KOPT-K1 (cell line): ENCODE measurements around the gene UNKL.

Source experiments
- H3K27ac ChIP-seq: fragments of 200-600 bp; sonication (generic); 2 replicates; pipeline ENCODE4 v1.5.1; 2016; ENCODE audit warnings: antibody characterized with exemption, mild to moderate bottlenecking, low read depth, low read length; ENCODE audit not compliant: poor library complexity, severe bottlenecking
- H3K36me3 ChIP-seq: fragments of 200-600 bp; sonication (generic); 2 replicates; pipeline ENCODE4 v1.5.1; 2017; ENCODE audit warnings: antibody characterized with exemption, mild to moderate bottlenecking, low read length, moderate library complexity; ENCODE audit not compliant: insufficient read depth
- H3K9me3 ChIP-seq: fragments of 200-600 bp; sonication (generic); 2 replicates; pipeline ENCODE4 v1.5.1; 2017; ENCODE audit warnings: antibody characterized with exemption, low read length, mild to moderate bottlenecking; ENCODE audit not compliant: insufficient read depth, poor library complexity, severe bottlenecking

UNKL gene

GRCh38 chr16:1371054-1371978 lies 43.2 kb downstream of the UNKL start:
- H3K9me3 ChIP-seq = no peaks in the 10 kb centered on the region
- peaks cover 22% of the 10 kb centered on the region; the same call in 1 of the 2 replicates for H3K36me3 ChIP-seq
- no peak overlapping the region for H3K27ac ChIP-seq

GRCh38 chr16:1367486-1368174 lies 46.9 kb downstream of the UNKL start:
- Histone ChIP-seq H3K27ac (no peak overlapping the region), H3K36me3 (peaks cover 58% of the 10 kb centered on the region), H3K9me3 (no peaks in the 10 kb centered on the region)

- H3K27ac ChIP-seq = no peak overlapping the region
- no peaks in the 10 kb centered on the region for H3K9me3 ChIP-seq
- H3K36me3 ChIP-seq = peaks cover 67% of the 10 kb centered on the region
These were observed 47.7 kb downstream of the UNKL start for GRCh38 chr16:1366712-1367299.

- H3K9me3 ChIP-seq = no peaks in the 10 kb centered on the region
- H3K36me3 ChIP-seq = peaks cover 71% of the 10 kb centered on the region
- H3K27ac ChIP-seq = no peak overlapping the region
These were observed 48.3 kb downstream of the UNKL start for GRCh38 chr16:1366060-1366711.

- Histone ChIP-seq H3K9me3 (no peaks in the 10 kb centered on the region), H3K36me3 (peaks cover 74% of the 10 kb centered on the region), H3K27ac (no peak overlapping the region)
These were observed 50.0 kb downstream of the UNKL start for GRCh38 chr16:1364510-1364909.

- Histone ChIP-seq H3K9me3 (no peaks in the 10 kb centered on the region), H3K36me3 (peaks cover 78% of the 10 kb centered on the region), H3K27ac (no peak overlapping the region)
These were observed 50.9 kb downstream of the UNKL start for GRCh38 chr16:1363501-1364041.

- H3K27ac ChIP-seq = no peak overlapping the region
- H3K36me3 ChIP-seq = peaks cover 77% of the 10 kb centered on the region
These were observed 51.7 kb downstream of the UNKL start for GRCh38 chr16:1362807-1363206.

GRCh38 chr16:1361685-1362360 lies 52.7 kb downstream of the UNKL start:
- H3K36me3 ChIP-seq = peaks cover 73% of the 10 kb centered on the region

More at GRCh38 chr16:1362807-1363206, 51.7 kb downstream of the UNKL start:
- no peaks in the 10 kb centered on the region for H3K9me3 ChIP-seq

GRCh38 chr16:1357906-1358566 lies 56.5 kb downstream of the UNKL start:
- Histone ChIP-seq H3K27ac (no peak overlapping the region), H3K9me3 (no peaks in the 10 kb centered on the region)

More at GRCh38 chr16:1361685-1362360, 52.7 kb downstream of the UNKL start:
- Histone ChIP-seq H3K9me3 (no peaks in the 10 kb centered on the region), H3K27ac (no peak overlapping the region)

GRCh38 chr16:1356061-1356900 lies 58.2 kb downstream of the UNKL start:
- H3K27ac ChIP-seq = no peak overlapping the region
- no peaks in the 10 kb centered on the region for H3K9me3 ChIP-seq
- peaks cover 20% of the 10 kb centered on the region; the same call in 1 of the 2 replicates for H3K36me3 ChIP-seq

More at GRCh38 chr16:1357906-1358566, 56.5 kb downstream of the UNKL start:
- peaks cover 37% of the 10 kb centered on the region for H3K36me3 ChIP-seq

- Histone ChIP-seq H3K36me3 (peaks cover 14% of the 10 kb centered on the region; the same call in 1 of the 2 replicates), H3K9me3 (no peaks in the 10 kb centered on the region), H3K27ac (no peak overlapping the region)
These were observed 58.9 kb downstream of the UNKL start for GRCh38 chr16:1355591-1355990.

- Histone ChIP-seq H3K36me3 (peaks cover 14% of the 10 kb centered on the region; the same call in 1 of the 2 replicates), H3K9me3 (no peaks in the 10 kb centered on the region), H3K27ac (no peak overlapping the region)
These were observed 59.5 kb downstream of the UNKL start for GRCh38 chr16:1354815-1355540.
